ENCODE measurements around the gene SCGB1A1.

Gene SCGB1A1

DNA sequence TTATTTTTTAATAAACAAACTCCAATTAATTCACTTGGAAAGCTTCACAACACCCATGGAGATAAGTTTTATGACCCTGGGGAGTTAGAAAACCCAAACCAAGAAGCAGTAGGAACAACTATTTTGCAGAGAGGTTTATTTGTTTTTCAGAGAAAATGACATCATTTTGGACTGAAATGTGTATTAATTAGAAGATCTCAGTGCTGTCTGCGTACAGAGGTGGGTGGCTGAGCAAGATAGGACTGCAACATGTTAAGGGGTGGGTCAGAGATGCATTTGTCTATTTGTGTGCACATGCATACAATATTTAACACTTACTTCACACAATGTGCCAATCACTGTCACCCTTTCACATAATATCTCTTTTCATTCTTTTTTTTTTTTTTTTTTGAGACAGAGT lies 1.1 kb downstream of the SCGB1A1 start:
- no peak overlapping the region for H3K27ac ChIP-seq (ENCODE audit: low read depth, low read length)
- H3K9me3 ChIP-seq (ENCODE audit: control insufficient read depth in 1 of 2, low read length in 2 of 2): no peaks in the 10 kb centered on the region
- H3K27me3 ChIP-seq (ENCODE audit: control insufficient read depth in 1 of 2, insufficient read depth in 2 of 2, low read length in 2 of 2): no peaks in the 10 kb centered on the region
- H3K4me1 ChIP-seq (ENCODE audit: control insufficient read depth in 1 of 2, insufficient read depth in 2 of 2, low read length in 2 of 2): no peaks in the 10 kb centered on the region
- H3K36me3 ChIP-seq (ENCODE audit: control insufficient read depth in 1 of 2, insufficient read depth in 2 of 2, low read length in 2 of 2): no peaks in the 10 kb centered on the region
- no peak overlapping the region for H3K9ac ChIP-seq (ENCODE audit: low read depth in 1 of 2, low read length in 2 of 2)
- H3K4me3 ChIP-seq (ENCODE audit: low read depth in 1 of 2, low read length in 2 of 2): no peak overlapping the region

DNA sequence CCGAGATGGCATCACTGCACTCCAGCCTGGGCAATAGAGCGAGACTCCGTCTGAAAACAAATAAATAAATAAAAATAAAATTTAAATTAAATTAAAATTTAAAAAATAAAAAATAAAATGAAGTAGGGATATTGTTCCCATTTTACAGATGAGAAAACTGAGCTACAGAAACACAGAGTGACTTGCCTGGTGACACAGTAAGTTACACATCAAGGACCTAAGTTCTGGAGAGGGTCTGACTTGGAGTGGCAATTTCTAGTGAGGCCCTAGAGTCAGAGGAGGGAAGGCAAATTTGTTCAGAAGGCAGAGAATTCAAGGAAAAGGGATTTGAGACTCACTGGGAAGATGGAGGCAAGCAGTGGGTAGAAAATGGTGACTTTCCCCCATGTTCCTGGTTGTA lies 2.0 kb downstream of the SCGB1A1 start:
- no peaks in the 10 kb centered on the region for H3K9me3 ChIP-seq (ENCODE audit: control insufficient read depth in 1 of 2, low read length in 2 of 2)
- no peaks in the 10 kb centered on the region for H3K36me3 ChIP-seq (ENCODE audit: control insufficient read depth in 1 of 2, insufficient read depth in 2 of 2, low read length in 2 of 2)
- no peak overlapping the region for H3K9ac ChIP-seq (ENCODE audit: low read depth in 1 of 2, low read length in 2 of 2)
- no peaks in the 10 kb centered on the region for H3K27me3 ChIP-seq (ENCODE audit: control insufficient read depth in 1 of 2, insufficient read depth in 2 of 2, low read length in 2 of 2)
- no peak overlapping the region for H3K27ac ChIP-seq (ENCODE audit: low read depth, low read length)
- no peak overlapping the region for H3K4me3 ChIP-seq (ENCODE audit: low read depth in 1 of 2, low read length in 2 of 2)
- H3K4me1 ChIP-seq (ENCODE audit: control insufficient read depth in 1 of 2, insufficient read depth in 2 of 2, low read length in 2 of 2): no peaks in the 10 kb centered on the region

DNA sequence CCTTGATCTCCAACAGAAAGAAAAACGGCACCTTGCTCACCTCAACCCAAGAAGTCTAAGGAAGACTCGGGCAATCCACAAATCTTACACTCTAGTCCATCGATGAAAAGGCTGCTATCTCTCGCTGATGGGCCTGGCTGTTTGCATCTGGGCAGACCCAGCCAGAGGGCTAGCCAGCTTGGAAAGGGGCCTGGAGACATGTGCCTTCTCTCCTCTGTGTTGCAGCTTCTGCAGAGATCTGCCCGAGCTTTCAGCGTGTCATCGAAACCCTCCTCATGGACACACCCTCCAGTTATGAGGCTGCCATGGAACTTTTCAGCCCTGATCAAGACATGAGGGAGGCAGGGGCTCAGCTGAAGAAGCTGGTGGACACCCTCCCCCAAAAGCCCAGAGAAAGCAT lies 3.2 kb downstream of the SCGB1A1 start:
- no peak overlapping the region for H3K27ac ChIP-seq (ENCODE audit: low read depth, low read length)
- H3K9me3 ChIP-seq (ENCODE audit: control insufficient read depth in 1 of 2, low read length in 2 of 2): no peaks in the 10 kb centered on the region
- no peak overlapping the region for H3K4me3 ChIP-seq (ENCODE audit: low read depth in 1 of 2, low read length in 2 of 2)

DNA sequence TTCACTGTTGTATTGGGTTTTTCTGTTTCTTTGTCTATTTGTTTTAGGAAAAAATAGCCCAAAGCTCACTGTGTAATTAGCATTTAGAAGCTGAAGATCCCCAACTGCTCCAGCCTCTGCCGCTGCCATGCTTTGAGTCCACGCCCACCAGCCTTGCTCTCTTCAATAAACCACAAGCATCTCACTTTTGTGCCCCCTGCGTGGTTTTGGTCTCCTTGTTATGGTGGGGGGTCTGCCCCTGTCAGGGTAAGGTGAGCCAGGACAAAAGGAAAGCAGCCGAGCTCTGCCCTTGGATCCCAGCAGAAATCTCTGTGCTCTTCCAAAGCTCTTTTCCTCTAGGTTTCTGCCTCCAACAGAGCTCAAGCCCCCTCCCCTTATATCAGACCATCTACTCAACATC lies 4.2 kb downstream of the SCGB1A1 start:
- Histone ChIP-seq H3K4me1 (ENCODE audit: control insufficient read depth in 1 of 2, insufficient read depth in 2 of 2, low read length in 2 of 2) (peaks cover 17% of the 10 kb centered on the region in 2 donors), H3K27ac (ENCODE audit: low read depth, low read length) (no peak overlapping the region), H3K9me3 (ENCODE audit: control insufficient read depth in 1 of 2, low read length in 2 of 2) (no peaks in the 10 kb centered on the region)

More for the DNA sequence above, 3.2 kb downstream of the SCGB1A1 start:
- H3K27me3 ChIP-seq (ENCODE audit: control insufficient read depth in 1 of 2, insufficient read depth in 2 of 2, low read length in 2 of 2): no peaks in the 10 kb centered on the region
- H3K9ac ChIP-seq (ENCODE audit: low read depth in 1 of 2, low read length in 2 of 2): no peak overlapping the region
- no peaks in the 10 kb centered on the region for H3K36me3 ChIP-seq (ENCODE audit: control insufficient read depth in 1 of 2, insufficient read depth in 2 of 2, low read length in 2 of 2)
- H3K4me1 ChIP-seq (ENCODE audit: control insufficient read depth in 1 of 2, insufficient read depth in 2 of 2, low read length in 2 of 2): peaks cover 9% of the 10 kb centered on the region in 2 donors

DNA sequence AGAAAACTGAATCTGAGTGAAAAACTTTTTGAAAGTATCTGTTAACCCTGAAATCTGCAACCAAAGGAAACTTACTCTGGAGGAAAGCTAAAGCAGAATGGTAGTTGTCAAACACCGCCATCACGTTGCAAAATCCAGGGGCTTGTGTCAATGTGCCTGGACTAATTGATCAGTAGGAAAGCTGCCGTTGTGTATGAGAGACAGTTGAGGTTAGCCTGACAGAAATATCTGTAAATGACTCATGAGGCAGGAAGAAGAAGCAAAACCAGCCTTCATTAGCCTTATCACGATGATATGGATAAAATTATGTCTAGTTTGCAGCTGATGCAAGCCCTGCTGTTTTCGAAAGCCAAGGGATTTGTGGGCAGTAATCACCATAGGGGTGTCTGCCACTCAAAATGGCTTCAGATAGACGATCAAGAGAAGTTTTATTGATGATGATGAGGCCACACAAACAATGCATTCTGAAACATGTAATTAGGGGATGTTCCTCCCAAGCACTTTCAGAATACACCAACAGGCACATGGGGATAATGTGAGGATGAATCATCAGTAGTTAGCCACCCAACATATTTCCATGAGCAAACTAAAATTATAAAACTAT lies 8.9 kb downstream of the SCGB1A1 start:
- Histone ChIP-seq H3K27ac (ENCODE audit: low read depth, low read length) (no peak overlapping the region), H3K4me1 (ENCODE audit: control insufficient read depth in 1 of 2, insufficient read depth in 2 of 2, low read length in 2 of 2) (peaks cover 38 to 39% of the 10 kb centered on the region in 2 donors), H3K4me3 (ENCODE audit: low read depth in 1 of 2, low read length in 2 of 2) (no peak overlapping the region), H3K36me3 (ENCODE audit: control insufficient read depth in 1 of 2, insufficient read depth in 2 of 2, low read length in 2 of 2) (no peaks in the 10 kb centered on the region), H3K9me3 (ENCODE audit: control insufficient read depth in 1 of 2, low read length in 2 of 2) (no peaks in the 10 kb centered on the region), H3K27me3 (ENCODE audit: control insufficient read depth in 1 of 2, insufficient read depth in 2 of 2, low read length in 2 of 2) (no peaks in the 10 kb centered on the region), H3K9ac (ENCODE audit: low read depth in 1 of 2, low read length in 2 of 2) (no peak overlapping the region)

More for the DNA sequence above, 4.2 kb downstream of the SCGB1A1 start:
- Histone ChIP-seq H3K4me3 (ENCODE audit: low read depth in 1 of 2, low read length in 2 of 2) (no peak overlapping the region), H3K27me3 (ENCODE audit: control insufficient read depth in 1 of 2, insufficient read depth in 2 of 2, low read length in 2 of 2) (no peaks in the 10 kb centered on the region), H3K9ac (ENCODE audit: low read depth in 1 of 2, low read length in 2 of 2) (no peak overlapping the region), H3K36me3 (ENCODE audit: control insufficient read depth in 1 of 2, insufficient read depth in 2 of 2, low read length in 2 of 2) (no peaks in the 10 kb centered on the region)

DNA sequence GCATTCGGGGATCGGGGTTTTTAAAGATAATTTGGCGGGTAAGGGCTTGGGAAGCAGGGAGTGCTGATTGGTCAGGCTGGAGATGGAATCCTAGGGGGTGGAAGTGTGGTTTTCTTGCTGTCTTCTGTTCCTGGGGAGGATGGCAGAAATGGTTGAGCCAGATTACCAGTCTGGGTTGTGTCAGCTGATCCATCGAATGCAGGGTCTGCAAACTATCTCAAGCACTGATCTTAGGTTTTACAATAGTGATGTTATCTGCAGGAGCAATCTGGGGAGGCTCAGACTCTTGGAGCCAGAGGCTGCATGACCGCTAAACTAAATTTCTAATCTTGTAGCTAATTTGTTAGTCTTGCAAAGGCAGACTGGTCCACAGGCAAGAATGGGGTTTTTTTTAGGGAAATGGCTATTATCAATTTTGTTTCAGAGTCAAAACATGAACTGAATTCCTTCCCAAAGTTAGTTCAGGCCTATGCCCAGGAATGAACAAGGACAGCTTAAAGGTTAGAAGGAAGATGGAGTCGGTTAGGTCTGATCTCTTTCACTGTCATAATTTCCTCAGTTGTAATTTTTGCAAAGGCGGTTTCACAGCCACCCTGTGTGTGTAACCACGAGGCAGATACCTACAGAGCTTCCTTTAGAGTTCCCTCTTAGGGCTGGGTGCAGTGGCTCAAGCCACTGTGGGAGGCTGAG lies 10.2 kb downstream of the SCGB1A1 start:
- no peaks in the 10 kb centered on the region for H3K9me3 ChIP-seq (ENCODE audit: control insufficient read depth in 1 of 2, low read length in 2 of 2)
- H3K9ac ChIP-seq (ENCODE audit: low read depth in 1 of 2, low read length in 2 of 2): no peak overlapping the region
- H3K27me3 ChIP-seq (ENCODE audit: control insufficient read depth in 1 of 2, insufficient read depth in 2 of 2, low read length in 2 of 2): no peaks in the 10 kb centered on the region
- H3K4me1 ChIP-seq (ENCODE audit: control insufficient read depth in 1 of 2, insufficient read depth in 2 of 2, low read length in 2 of 2): peaks cover 50 to 52% of the 10 kb centered on the region in 2 donors
- no peak overlapping the region for H3K27ac ChIP-seq (ENCODE audit: low read depth, low read length)
- no peak overlapping the region for H3K4me3 ChIP-seq (ENCODE audit: low read depth in 1 of 2, low read length in 2 of 2)
- H3K36me3 ChIP-seq (ENCODE audit: control insufficient read depth in 1 of 2, insufficient read depth in 2 of 2, low read length in 2 of 2): no peaks in the 10 kb centered on the region

DNA sequence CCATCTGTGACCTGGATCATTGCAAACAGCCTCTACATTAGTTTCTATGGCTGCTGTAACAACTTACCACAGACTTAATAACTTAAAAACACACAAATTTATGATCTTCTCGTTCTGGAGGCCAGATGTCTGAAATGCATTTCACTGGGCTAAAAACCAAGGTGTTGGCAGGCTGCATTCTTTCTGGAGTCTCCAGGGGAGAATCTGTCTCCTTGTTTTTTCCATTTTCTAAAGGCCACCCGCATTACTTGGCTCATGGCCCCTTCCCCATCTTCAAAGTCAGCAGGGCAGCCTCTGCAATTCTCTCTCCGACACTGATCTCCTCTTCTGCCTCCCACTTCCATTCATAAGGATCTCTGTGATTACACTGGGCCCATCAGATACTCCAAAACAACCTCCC lies 11.6 kb downstream of the SCGB1A1 start:
- Histone ChIP-seq H3K4me3 (ENCODE audit: low read depth in 1 of 2, low read length in 2 of 2) (no peak overlapping the region), H3K9ac (ENCODE audit: low read depth in 1 of 2, low read length in 2 of 2) (no peak overlapping the region), H3K9me3 (ENCODE audit: control insufficient read depth in 1 of 2, low read length in 2 of 2) (no peaks in the 10 kb centered on the region), H3K4me1 (ENCODE audit: control insufficient read depth in 1 of 2, insufficient read depth in 2 of 2, low read length in 2 of 2) (peaks cover 50 to 52% of the 10 kb centered on the region in 2 donors), H3K36me3 (ENCODE audit: control insufficient read depth in 1 of 2, insufficient read depth in 2 of 2, low read length in 2 of 2) (no peaks in the 10 kb centered on the region), H3K27ac (ENCODE audit: low read depth, low read length) (no peak overlapping the region), H3K27me3 (ENCODE audit: control insufficient read depth in 1 of 2, insufficient read depth in 2 of 2, low read length in 2 of 2) (no peaks in the 10 kb centered on the region)

DNA sequence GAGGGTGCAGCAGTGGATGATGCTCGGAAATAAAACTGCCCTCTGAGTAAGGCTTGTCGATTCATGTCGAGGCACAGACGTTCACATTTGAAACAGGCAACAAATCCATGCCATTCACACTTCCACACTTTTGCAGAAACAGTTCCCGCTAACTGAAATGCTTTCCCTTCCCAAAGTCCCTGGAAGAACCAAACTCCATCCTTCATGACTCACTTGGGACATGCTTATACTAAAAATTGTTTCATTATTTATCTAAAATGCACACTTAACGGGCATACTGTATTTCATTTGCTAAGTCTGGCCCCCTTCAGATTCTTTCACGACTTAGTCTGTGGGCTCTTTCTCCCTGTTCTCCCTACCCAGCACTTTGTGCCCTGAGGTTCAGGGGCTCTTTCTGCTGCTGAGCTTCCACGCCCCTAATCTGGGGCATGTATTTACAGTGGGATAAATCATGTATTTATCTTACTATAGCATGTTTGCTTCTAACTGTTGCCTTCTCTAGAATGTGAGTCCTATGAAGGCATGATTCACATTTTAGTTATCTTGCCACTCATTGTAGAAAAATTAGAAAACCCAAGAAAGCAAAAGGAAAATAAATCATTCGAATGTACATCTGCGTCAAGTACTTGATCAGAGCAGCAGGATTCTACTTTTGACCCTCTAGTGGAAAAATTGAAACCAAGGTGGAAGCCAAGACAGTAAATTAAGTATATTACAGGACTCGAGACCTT lies 12.5 kb downstream of the SCGB1A1 start:
- no peaks in the 10 kb centered on the region for H3K9me3 ChIP-seq (ENCODE audit: control insufficient read depth in 1 of 2, low read length in 2 of 2)
- no peaks in the 10 kb centered on the region for H3K36me3 ChIP-seq (ENCODE audit: control insufficient read depth in 1 of 2, insufficient read depth in 2 of 2, low read length in 2 of 2)
- no peaks in the 10 kb centered on the region for H3K27me3 ChIP-seq (ENCODE audit: control insufficient read depth in 1 of 2, insufficient read depth in 2 of 2, low read length in 2 of 2)
- peaks cover 48 to 56% of the 10 kb centered on the region in 2 donors for H3K4me1 ChIP-seq (ENCODE audit: control insufficient read depth in 1 of 2, insufficient read depth in 2 of 2, low read length in 2 of 2)
- no peak overlapping the region for H3K4me3 ChIP-seq (ENCODE audit: low read depth in 1 of 2, low read length in 2 of 2)
- H3K27ac ChIP-seq (ENCODE audit: low read depth, low read length): no peak overlapping the region
- no peak overlapping the region for H3K9ac ChIP-seq (ENCODE audit: low read depth in 1 of 2, low read length in 2 of 2)

DNA sequence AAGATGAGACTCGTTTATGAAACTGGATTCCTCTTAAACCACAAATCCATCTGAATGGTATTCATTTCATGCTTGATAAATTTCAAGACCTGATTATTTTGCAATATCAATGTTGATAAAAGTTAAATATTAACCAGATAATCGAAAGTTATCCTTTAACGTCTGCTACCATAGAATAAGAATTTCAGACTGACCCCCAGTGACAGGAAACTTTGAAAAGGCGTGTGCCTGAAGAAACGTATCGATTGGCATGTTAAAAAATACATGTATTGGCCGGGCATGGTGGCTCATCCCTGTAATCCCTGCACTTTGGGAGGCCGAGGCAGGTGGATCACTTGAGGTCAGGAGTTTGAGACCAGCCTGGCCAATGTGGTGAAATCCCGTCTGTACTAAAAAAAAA lies 13.9 kb downstream of the SCGB1A1 start:
- Histone ChIP-seq H3K36me3 (ENCODE audit: control insufficient read depth in 1 of 2, insufficient read depth in 2 of 2, low read length in 2 of 2) (no peaks in the 10 kb centered on the region), H3K27ac (ENCODE audit: low read depth, low read length) (no peak overlapping the region), H3K4me1 (ENCODE audit: control insufficient read depth in 1 of 2, insufficient read depth in 2 of 2, low read length in 2 of 2) (peaks cover 36 to 44% of the 10 kb centered on the region in 2 donors)

DNA sequence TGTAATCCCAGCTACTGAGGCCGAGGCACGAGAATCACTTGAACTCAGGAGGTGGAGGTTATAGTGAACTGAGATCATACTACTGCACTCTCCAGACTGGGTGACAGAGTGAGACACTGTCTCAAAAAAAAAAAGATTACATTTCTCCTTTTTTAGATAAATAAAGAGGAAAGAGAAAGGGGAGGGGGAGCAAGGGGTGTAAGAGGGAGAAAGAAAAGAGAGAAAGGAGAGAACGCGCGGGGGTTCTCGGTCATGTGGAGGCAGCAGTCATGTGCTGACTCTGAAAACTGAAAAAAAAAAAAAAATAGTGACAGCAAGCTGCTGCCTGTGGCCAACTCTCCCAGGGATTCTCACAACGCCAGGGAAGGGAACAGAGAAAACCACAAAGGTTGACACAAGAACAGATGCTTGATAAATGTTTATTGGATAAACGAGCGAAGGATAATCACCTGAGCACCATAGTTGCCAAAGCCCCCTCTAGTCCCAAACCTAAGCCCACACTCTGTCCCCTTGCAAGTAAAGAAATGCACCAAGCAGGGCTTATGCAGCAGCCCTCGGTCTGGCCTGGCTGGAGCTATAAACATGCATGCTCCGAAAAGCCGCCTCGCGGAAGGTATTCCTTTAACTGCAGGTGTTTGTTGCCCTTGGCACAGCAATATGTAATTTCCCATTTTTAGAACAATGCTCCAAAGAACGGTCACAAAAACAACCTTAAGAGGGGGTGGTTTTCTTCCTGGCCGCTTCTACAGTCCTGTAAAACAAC lies 14.5 kb downstream of the SCGB1A1 start:
- Histone ChIP-seq H3K36me3 (ENCODE audit: control insufficient read depth in 1 of 2, insufficient read depth in 2 of 2, low read length in 2 of 2) (no peaks in the 10 kb centered on the region), H3K4me3 (ENCODE audit: low read depth in 1 of 2, low read length in 2 of 2) (no peak overlapping the region), H3K9ac (ENCODE audit: low read depth in 1 of 2, low read length in 2 of 2) (no peak overlapping the region), H3K9me3 (ENCODE audit: control insufficient read depth in 1 of 2, low read length in 2 of 2) (no peaks in the 10 kb centered on the region), H3K4me1 (ENCODE audit: control insufficient read depth in 1 of 2, insufficient read depth in 2 of 2, low read length in 2 of 2) (peaks cover 33 to 41% of the 10 kb centered on the region in 2 donors), H3K27ac (ENCODE audit: low read depth, low read length) (no peak overlapping the region), H3K27me3 (ENCODE audit: control insufficient read depth in 1 of 2, insufficient read depth in 2 of 2, low read length in 2 of 2) (no peaks in the 10 kb centered on the region)

More for the DNA sequence above, 13.9 kb downstream of the SCGB1A1 start:
- H3K9me3 ChIP-seq (ENCODE audit: control insufficient read depth in 1 of 2, low read length in 2 of 2): no peaks in the 10 kb centered on the region
- H3K4me3 ChIP-seq (ENCODE audit: low read depth in 1 of 2, low read length in 2 of 2): no peak overlapping the region
- no peaks in the 10 kb centered on the region for H3K27me3 ChIP-seq (ENCODE audit: control insufficient read depth in 1 of 2, insufficient read depth in 2 of 2, low read length in 2 of 2)
- no peak overlapping the region for H3K9ac ChIP-seq (ENCODE audit: low read depth in 1 of 2, low read length in 2 of 2)
